ENCODE data around the gene XRCC4. TPM values are rescaled to one million over a fixed set of nuclear protein-coding genes. Genes with fewer than 3 reads are reported as not detected.

The XRCC4 gene
- total RNA-seq, 1 experiment from 2014 or later, result 10.8 TPM

DNA sequence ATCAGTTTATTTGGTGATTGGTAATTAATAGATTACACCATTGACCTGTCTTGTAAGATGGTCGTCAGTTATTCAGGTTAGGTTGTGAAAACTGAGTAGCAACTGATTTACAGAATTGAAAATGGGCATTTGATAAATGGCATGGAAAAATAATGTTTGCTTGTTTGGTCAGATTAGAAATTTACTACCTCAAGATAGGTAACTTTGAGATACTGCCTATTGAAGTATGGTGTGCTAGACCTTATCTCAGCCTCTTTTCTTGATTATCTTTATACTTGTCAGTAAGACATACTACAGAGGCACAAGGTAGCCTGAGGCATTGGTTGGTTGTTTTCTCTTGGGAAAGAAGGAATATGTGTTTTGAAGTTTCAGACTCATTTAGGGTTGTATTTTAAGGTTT, 174.5 kb downstream of the XRCC4 start:
- no peak for TF ChIP-seq CTCF (conservative IDR thresholded peaks at IDR 0.05)
- H4K8ac ChIP-seq (replicated peaks; ENCODE audit: insufficient read length, low read depth, low read length), result no peak overlapping the region
- H3K56ac ChIP-seq (ENCODE audit: insufficient read length, low read depth, low read length), result no peak overlapping the region
- H2AK5ac ChIP-seq (ENCODE audit: insufficient read length, low read length), result no peak overlapping the region
- WGBS (ENCODE audit: extremely low coverage, insufficient read length, low lambda C conversion rate), result no CpG with 5 or more reads among the region's 1 CpG
- Mint-ChIP-seq H3K36me3 (ENCODE audit: insufficient read depth in 1 of 3, low read depth in 3 of 3) (peaks cover 0 to 5% (median 0%) of the 10 kb centered on the region in 3 experiments; a peak in 2 of 7 replicates), H3K9me3 (0 out of 5 replicates have a peak, but pooled peaks cover 0 to 3% of the 10 kb centered on the region in 2 experiments), H3K4me1 (peaks cover 6 to 8% of the 10 kb centered on the region in 2 experiments), H3K4me3 (no peak overlapping the region), H3K27me3 (ENCODE audit: low read depth) (no peaks in the 10 kb centered on the region), H3K27ac (no peak overlapping the region)
- no peak overlapping the region for H3K4me2 ChIP-seq (ENCODE audit: insufficient read depth, insufficient read length, low read length)
- no peaks in the 10 kb centered on the region for H3K9me3 ChIP-seq (ENCODE audit: control insufficient read depth, low read depth, low read length)
- DNase-seq, result no peak
- H3K27ac ChIP-seq (ENCODE audit: insufficient read length, low read depth, low read length), result no peak overlapping the region
- H4K5ac ChIP-seq (ENCODE audit: insufficient read length, low read depth, low read length), result no peak overlapping the region
- H3T11ph ChIP-seq (ENCODE audit: low read length), result no peak overlapping the region
- H2BK12ac ChIP-seq (ENCODE audit: insufficient read length, low read depth, low read length), result no peak overlapping the region
- H3K27me3 ChIP-seq (ENCODE audit: insufficient read depth, low read length), result no peaks in the 10 kb centered on the region
- no peaks in the 10 kb centered on the region for H3K23me2 ChIP-seq (ENCODE audit: insufficient read length, low read depth, low read length, poor library complexity, severe bottlenecking)
- no peak overlapping the region for H4K91ac ChIP-seq (ENCODE audit: insufficient read length, low read depth, low read length)
- H3K4ac ChIP-seq (ENCODE audit: low read depth, low read length), result no peak overlapping the region
- no peaks in the 10 kb centered on the region for H3K4me1 ChIP-seq (ENCODE audit: insufficient read depth, low read length)
- no peak overlapping the region for H2AFZ ChIP-seq (ENCODE audit: low read length)
- H2BK15ac ChIP-seq (ENCODE audit: low read depth, low read length), result no peak overlapping the region
- no peak overlapping the region for H3K9ac ChIP-seq (ENCODE audit: extremely low read depth, insufficient read length, low read length)
- H4K20me1 ChIP-seq (ENCODE audit: control insufficient read depth, insufficient read depth, insufficient read length), result no peaks in the 10 kb centered on the region
- no peaks in the 10 kb centered on the region for H3K79me1 ChIP-seq (ENCODE audit: insufficient read depth, low read depth, low read length, poor library complexity, severe bottlenecking)
- no peaks in the 10 kb centered on the region for H3K79me2 ChIP-seq (ENCODE audit: insufficient read depth, low read length)
- H2BK120ac ChIP-seq (ENCODE audit: low read depth, low read length, poor library complexity, severe bottlenecking), result no peak overlapping the region
- no peak overlapping the region for H2BK5ac ChIP-seq (ENCODE audit: insufficient read length, low read length)
- H3K14ac ChIP-seq (ENCODE audit: insufficient read depth, low read length), result no peak overlapping the region
- H3K18ac ChIP-seq (ENCODE audit: insufficient read length, low read depth, low read length), result no peak overlapping the region
- H3K23ac ChIP-seq (ENCODE audit: insufficient read length, low read depth, low read length), result no peak overlapping the region
- H2BK20ac ChIP-seq (ENCODE audit: low read depth, low read length, poor library complexity, severe bottlenecking), result no peak overlapping the region
